AG04449 (cell line): ENCODE data around the gene SLC22A8.

ENCODE experiments used
- CTCF ChIA-PET: fragments of 350-600 bp; formaldehyde crosslinking; extraction: SDS; loops from one replicate; lab custom pipeline; 2021; ENCODE audit warnings: antibody characterized with exemption; lab: Yijun Ruan, JAX
- POLR2A ChIA-PET: fragments of 400-600, 350-600 bp; formaldehyde crosslinking; extraction: SDS; loops from one replicate; lab custom pipeline; 2020; ENCODE audit warnings: antibody characterized with exemption, inconsistent platforms; lab: Yijun Ruan, JAX
- DNase-seq: peaks from one replicate; pipeline ENCODE4 v3.0.0-alpha.2; 2010; ENCODE audit warnings: low read depth, low spot score
- H3K4me3 ChIP-seq: 2 replicates; pipeline ENCODE4 v1.5.1; 2011; ENCODE audit warnings: low read depth, mild to moderate bottlenecking, control low read depth, low read length
- CTCF ChIP-seq: IDR thresholded peaks from one replicate; pipeline ENCODE4 v1.5.1; 2011; ENCODE audit warnings: mild to moderate bottlenecking, moderate library complexity, low read length, control low read depth, inconsistent platforms; ENCODE audit not compliant: insufficient read depth; ENCODE audit errors: missing control alignments

The SLC22A8 gene

GRCh38 chr11:63023222-63023814 lies 7.7 kb upstream of the SLC22A8 start:
- ChIA-PET CTCF (interaction anchor here (0.6 to 8.4 kb wide), 32 partner anchors 8 to 774 kb away, joined by 3 to 669 read pairs (median 4); partner anchors contain the start of gene SLC22A8), POLR2A (no interaction called here)
- no peak for DNase-seq
- H3K4me3 ChIP-seq = no peak overlapping the region
- TF ChIP-seq CTCF = no peak

- POLR2A ChIA-PET = no interaction called here
- TF ChIP-seq CTCF = no peak
- H3K4me3 ChIP-seq = no peak overlapping the region
- CTCF ChIA-PET = interaction anchor here (0.6 to 8.4 kb wide), 16 partner anchors 10 to 911 kb away, joined by 3 to 669 read pairs (median 4); no protein-coding TSS in a partner anchor
- DNase-seq = no peak
Observed at GRCh38 chr11:63022441-63022840, 6.8 kb upstream of the SLC22A8 start.

GRCh38 chr11:63020671-63021291 lies 5.1 kb upstream of the SLC22A8 start:
- ChIA-PET CTCF (interaction anchor here (0.9 to 8.4 kb wide), 3 partner anchors 13 to 114 kb away, joined by 3 to 669 read pairs (median 11); no protein-coding TSS in a partner anchor), POLR2A (no interaction called here)
- DNase-seq = no peak
- peak; percentile 30 for TF ChIP-seq CTCF
- no peak overlapping the region for H3K4me3 ChIP-seq

GRCh38 chr11:63019506-63019905 lies 3.9 kb upstream of the SLC22A8 start:
- CTCF ChIA-PET = interaction anchor here (1.7 to 8.4 kb wide), 2 partner anchors 10 to 113 kb away, joined by 6 to 669 read pairs; no protein-coding TSS in a partner anchor
- no peak for TF ChIP-seq CTCF
- H3K4me3 ChIP-seq = no peak overlapping the region
- POLR2A ChIA-PET = no interaction called here
- no peak for DNase-seq

- ChIA-PET POLR2A (no interaction called here), CTCF (interaction anchor here (1.6 to 8.4 kb wide), 2 partner anchors 18 to 111 kb away, joined by 5 to 669 read pairs; no protein-coding TSS in a partner anchor)
- TF ChIP-seq CTCF = no peak
- DNase-seq = no peak
- H3K4me3 ChIP-seq = no peak overlapping the region
Observed at GRCh38 chr11:63017306-63017974, 1.8 kb upstream of the SLC22A8 start.
